Measurements from ENCODE around the gene CYP46A1. TPM values are rescaled to one million over a fixed set of nuclear protein-coding genes. Genes with fewer than 3 reads are reported as not detected.
A peak's percentile ranks its signal among the peaks of the same experiment; 100 is the strongest.

The CYP46A1 gene
- total and polyA plus RNA-seq, 12 donors: 0.67 to 5.9 (median 2.1) TPM

DNA sequence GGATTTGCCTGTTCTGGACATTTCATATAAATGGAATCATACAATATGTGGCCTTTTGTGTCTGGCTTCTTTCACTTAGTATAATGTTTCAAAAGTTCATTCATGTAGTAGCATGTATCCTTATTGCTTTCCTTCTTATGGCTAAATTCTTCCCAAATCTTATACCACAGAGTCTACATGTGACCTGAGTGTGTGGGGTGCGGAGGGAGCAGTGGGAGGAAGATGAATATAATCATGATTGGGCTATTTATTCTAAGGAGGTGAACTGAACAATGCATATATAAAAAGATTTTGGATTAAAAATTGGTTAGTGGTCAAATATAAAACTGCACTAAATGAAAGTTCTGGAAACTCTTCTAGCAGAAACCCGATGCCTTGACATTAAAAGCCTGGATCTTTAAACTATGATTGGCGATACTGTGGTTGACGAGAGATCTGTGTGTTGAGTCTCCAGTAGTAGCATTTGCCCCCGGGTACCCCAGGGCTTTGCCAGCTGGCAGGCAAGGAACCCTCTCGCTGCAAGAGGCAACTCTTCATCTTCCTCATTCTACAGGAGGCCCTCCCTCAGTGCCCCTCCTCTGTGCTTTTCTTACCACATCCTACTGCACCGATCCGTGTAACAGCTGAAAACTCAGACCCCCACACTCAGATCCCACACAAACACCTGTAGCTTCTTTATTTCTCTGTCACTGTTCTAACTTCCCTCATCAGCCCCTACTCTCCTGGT is 2.6 kb downstream of the CYP46A1 start:
- TF ChIP-seq POLR2A (IDR thresholded peaks at IDR 0.05): no peak
- TF ChIP-seq, protein P1, sequence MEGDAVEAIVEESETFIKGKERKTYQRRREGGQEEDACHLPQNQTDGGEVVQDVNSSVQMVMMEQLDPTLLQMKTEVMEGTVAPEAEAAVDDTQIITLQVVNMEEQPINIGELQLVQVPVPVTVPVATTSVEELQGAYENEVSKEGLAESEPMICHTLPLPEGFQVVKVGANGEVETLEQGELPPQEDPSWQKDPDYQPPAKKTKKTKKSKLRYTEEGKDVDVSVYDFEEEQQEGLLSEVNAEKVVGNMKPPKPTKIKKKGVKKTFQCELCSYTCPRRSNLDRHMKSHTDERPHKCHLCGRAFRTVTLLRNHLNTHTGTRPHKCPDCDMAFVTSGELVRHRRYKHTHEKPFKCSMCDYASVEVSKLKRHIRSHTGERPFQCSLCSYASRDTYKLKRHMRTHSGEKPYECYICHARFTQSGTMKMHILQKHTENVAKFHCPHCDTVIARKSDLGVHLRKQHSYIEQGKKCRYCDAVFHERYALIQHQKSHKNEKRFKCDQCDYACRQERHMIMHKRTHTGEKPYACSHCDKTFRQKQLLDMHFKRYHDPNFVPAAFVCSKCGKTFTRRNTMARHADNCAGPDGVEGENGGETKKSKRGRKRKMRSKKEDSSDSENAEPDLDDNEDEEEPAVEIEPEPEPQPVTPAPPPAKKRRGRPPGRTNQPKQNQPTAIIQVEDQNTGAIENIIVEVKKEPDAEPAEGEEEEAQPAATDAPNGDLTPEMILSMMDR (IDR thresholded peaks at IDR 0.05): no peak
- WGBS, 4 donors: 80 to 85% (median 81%) methylated on average over 8 of the region's 8 CpGs
- Histone ChIP-seq H3K27me3 (no peaks in the 10 kb centered on the region), H3K27ac (no peak overlapping the region), H3K4me1 (replicated peaks in 1 of 2) (peaks cover 9 to 12% of the 10 kb centered on the region in 2 donors), H3K36me3 (replicated peaks in 1 of 2) (no peaks in the 10 kb centered on the region), H3K4me3 (no peak overlapping the region), H3K9me3 (replicated peaks in 1 of 3) (no peaks in the 10 kb centered on the region)
- intact Hi-C loops (cut with DNase I): no loop called here
- peak in 2 of 7 donors; percentile 15 to 30 for DNase-seq

DNA sequence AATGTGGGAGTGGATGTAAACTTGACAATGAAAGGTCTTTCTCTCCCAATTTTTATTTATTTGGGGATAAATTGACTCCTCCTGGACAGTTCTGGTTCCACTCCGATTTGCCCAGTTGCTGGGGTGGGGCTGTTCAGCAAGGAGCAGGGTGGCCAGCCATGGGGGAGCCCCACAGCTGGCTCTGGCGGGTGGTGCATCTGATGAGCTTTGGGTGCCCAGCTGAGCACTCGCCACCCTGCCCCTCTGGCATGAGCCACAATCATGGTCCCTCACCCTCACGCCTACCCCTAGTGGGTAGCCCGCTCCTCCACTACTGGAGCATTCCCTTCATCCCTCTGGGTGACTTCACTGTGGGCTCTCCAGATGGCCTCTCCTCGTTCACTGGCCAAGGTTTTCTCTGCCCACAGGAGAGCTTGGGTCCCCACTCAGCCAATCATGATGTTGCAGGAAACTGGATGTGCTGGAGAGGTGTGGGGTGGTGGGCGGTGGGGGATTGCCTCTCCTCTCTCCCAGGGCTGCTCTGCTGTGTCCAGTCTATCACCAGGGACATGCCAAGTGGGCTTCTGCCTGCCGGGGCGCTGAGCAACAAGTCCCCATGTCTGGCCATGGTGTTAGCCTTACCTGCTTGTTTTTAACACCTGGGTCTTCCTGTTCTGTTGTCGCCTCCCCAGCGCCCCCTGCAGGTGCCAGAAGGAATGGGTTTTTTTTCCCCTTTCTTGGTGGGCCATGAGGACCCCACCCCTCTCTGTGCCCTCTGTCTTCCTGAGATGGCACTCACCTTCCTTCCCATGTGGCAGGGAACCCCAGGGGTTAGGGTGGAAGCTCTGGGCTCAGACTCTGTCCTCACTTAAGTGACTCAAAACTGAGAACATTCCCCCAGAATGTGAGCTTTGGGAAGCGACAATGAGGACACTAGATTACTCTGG is 3.4 kb downstream of the CYP46A1 start:
- Histone ChIP-seq H3K4me3 (no peak overlapping the region), H3K36me3 (replicated peaks in 1 of 2) (no peaks in the 10 kb centered on the region), H3K4me1 (replicated peaks in 1 of 2) (peaks cover 9 to 12% of the 10 kb centered on the region in 2 donors), H3K27ac (no peak overlapping the region), H3K9me3 (replicated peaks in 1 of 3) (no peaks in the 10 kb centered on the region), H3K27me3 (no peaks in the 10 kb centered on the region)
- DNase-seq: peak in 1 of 7 donors; percentile 41
- WGBS, 4 donors: 60 to 71% (median 63%) methylated on average over 10 to 12 of the region's 12 CpGs
- TF ChIP-seq, protein P1 (IDR thresholded peaks at IDR 0.05): peak in 5 of 6 experiments; percentile 27 to 45 (median 32)
- TF ChIP-seq POLR2A (IDR thresholded peaks at IDR 0.05): no peak
- intact Hi-C loops (cut with DNase I): no loop called here

DNA sequence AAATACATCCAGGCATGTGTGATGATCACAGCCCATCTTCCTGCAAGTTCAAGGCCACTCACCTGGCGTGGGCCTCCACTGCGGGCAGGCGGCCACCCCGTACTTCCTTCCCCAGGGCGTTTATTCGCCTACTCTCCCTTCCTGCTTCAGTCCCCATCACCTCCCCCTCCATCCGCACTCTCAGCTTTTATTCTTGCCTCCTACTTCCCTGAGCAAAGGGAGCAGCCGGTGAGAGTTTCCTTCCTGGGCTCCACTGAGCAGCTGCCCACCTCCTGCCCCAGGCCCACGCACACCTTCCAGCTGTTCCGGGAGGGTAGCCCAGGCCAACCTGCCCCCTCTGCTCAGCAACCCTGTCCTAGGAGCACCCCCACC is 4.1 kb downstream of the CYP46A1 start:
- H3K4me3 ChIP-seq: no peak overlapping the region
- DNase-seq: peak in 1 of 7 donors; percentile 25
- intact Hi-C loops (cut with DNase I): no loop called here
- H3K27ac ChIP-seq: no peak overlapping the region
- H3K9me3 ChIP-seq (replicated peaks in 1 of 3): no peaks in the 10 kb centered on the region
- 52 to 58% (median 53%) methylated on average over 10 of the region's 10 CpGs for WGBS, 4 donors
- no peaks in the 10 kb centered on the region for H3K27me3 ChIP-seq
- H3K36me3 ChIP-seq (replicated peaks in 1 of 2): no peaks in the 10 kb centered on the region
- TF ChIP-seq, protein P1 (IDR thresholded peaks at IDR 0.05): no peak
- no peak for TF ChIP-seq POLR2A (IDR thresholded peaks at IDR 0.05)
- H3K4me1 ChIP-seq (replicated peaks in 1 of 2): peaks cover 5 to 8% of the 10 kb centered on the region in 2 donors

DNA sequence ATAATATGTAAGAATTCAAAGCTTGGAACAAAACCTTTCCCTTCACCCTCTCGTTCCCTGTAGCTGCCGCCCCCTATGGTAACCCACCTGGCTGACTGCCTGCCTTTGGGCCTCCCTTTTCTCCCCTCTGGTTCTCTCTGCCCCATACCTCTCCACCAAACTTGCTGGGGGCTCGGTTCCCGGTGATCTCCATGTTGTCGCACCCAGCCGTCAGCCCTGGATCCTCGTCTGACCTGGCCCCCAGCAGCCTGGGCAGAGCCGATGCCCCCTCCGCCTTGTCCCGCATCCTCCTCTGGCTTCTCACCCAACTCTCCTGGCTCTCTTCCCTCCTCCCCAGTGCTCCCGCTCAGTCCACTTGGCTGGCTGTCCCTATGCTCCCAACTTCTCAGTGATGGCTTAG is 4.5 kb downstream of the CYP46A1 start:
- TF ChIP-seq POLR2A (IDR thresholded peaks at IDR 0.05): no peak
- TF ChIP-seq, protein P1 (IDR thresholded peaks at IDR 0.05): no peak
- peak in 1 of 7 donors; percentile 24 for DNase-seq

More for the DNA sequence above, 4.5 kb downstream of the CYP46A1 start:
- H3K27ac ChIP-seq: no peak overlapping the region
- intact Hi-C loops (cut with DNase I): no loop called here
- WGBS, 4 donors: 85 to 87% (median 86%) methylated on average over 11 of the region's 11 CpGs
- H3K9me3 ChIP-seq (replicated peaks in 1 of 3): no peaks in the 10 kb centered on the region
- H3K27me3 ChIP-seq: no peaks in the 10 kb centered on the region
- H3K36me3 ChIP-seq (replicated peaks in 1 of 2): no peaks in the 10 kb centered on the region
- H3K4me1 ChIP-seq (replicated peaks in 1 of 2): peaks cover under 1 to 5% of the 10 kb centered on the region in 2 donors
- H3K4me3 ChIP-seq: no peak overlapping the region
